ENCODE results near the gene DOLPP1.
"Not testable (repeated sequence)": the region's sequence is repeated elsewhere in the genome, so short reads cannot be mapped to it uniquely, and the experiment has no call there.

The DOLPP1 gene

GRCh38 chr9:129095170-129095667, 14.3 kb downstream of the DOLPP1 start:
- no peak for DNase-seq

DNA sequence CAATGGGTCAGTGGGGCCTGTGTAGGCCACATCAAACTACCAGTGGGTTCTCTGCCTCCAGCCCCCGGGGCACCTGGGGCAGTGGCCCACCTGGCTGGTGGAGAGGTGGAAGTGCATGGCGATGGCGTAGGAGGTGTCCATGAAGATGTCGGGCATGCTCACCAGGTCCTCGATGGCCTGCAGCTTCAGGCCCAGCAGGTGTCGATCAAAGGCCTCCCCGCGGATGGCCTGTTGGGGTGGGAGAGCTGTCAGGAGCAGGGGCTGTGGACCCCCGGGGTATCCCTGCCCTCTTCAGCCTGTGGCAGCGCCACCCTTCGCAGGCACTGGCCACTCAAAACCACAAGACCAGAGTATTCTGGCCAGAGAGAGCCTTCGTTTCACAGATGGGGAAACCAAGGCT, 15.0 kb downstream of the DOLPP1 start:
- no peak for DNase-seq

- no peak for DNase-seq
These were observed 16.9 kb downstream of the DOLPP1 start for GRCh38 chr9:129097671-129098306.

- no peak for DNase-seq
These were observed 17.4 kb downstream of the DOLPP1 start for GRCh38 chr9:129098328-129098727.

DNA sequence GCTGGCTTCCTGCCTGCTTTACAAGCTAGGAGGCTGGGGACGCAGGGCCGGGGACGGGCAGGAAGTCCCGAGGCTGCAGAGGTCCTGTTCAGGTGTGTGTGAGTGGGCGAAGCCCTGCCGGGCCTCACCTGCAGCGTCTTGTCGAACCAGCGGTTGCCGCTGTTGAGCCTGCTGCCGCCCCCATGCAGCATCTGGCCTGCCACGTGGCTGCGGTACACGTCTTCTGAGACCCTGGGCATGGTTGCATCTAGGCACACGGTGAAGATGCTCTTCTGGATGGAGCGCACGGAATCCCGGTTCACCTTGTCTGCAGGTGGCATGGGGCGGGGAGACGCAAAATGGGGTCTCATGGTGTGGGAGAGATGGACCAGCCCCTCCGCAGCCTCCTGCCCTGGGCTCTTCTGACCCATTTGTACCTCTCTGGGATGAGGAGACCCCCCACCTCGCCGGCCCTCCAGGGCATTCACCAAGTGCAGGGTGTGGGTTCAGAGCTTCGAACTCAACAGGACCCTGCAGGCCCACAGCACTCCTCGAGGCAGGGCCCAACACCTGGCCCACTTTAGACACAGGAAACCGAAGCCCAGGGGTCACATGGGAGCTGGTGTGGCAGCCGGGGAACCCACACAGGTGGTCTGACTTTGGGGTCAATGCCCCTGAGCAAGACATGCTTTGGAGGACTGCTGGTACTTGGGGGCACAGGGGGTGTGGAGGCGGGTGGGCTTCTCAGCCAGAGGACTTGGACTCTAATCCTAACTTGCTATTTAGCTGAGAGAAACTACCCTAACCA, 19.7 kb downstream of the DOLPP1 start:
- no peak for DNase-seq

GRCh38 chr9:129101279-129101678, 20.4 kb downstream of the DOLPP1 start:
- no peak for DNase-seq

DNA sequence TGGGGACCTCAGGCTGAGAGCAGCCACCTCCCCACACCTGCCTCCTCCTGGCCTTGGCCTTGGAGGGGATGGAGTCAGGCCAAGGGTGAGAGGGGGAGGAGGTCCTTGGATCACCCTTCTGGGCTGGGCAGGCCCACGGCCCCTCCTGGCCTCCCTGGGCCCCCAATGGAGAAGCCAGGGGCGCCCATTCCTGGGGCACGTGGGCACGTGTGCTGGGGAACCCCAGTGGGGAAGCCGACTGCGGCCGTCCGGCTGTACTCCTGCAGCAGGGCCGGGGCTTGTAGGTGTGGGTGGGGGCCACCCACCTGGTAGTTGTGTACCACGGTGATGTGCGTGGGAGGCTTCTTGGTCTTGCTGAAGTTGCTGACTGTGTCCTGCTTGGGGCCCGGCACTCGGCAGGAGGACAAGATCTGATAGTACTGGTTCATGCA, 21.2 kb downstream of the DOLPP1 start:
- DNase-seq, result no peak

DNA sequence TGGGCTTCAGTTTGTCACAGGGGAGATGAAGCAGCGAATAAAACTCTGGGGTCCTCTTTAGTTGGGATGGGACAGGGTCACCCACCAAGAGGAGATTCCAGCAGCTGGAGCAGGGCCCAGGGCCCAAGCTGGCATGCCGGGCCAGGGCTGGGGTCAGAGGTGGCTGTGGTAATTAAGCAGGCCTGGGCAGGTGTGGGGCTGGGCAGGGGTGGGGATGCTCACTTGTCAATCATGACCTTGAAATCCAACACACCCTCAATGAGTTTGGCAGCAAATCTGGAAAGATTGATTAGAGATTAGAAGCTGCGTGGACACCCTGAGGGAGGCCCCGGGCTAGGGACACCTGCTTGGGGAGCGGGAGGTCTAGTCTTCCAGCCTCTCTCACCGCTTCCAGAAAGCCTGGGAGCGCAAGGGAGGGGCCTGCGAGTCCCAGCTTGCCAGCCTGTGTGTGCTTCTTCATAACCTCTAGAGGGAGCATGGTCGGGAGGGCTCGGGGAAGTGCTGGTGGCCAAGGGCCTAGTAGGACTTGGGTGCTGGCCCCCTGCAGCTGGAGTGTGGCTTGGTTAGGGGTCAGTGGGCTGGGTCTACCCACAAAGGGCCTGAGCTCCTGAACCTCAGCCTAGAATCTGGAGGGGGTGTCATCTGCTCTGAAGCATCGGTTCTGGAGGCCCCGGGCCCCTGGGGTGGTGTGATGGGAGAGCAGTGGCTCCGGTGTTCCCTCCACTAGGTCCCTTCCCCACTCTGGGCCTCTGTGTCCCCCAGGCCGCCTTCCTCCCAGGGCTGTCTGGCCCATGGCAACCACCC, 22.1 kb downstream of the DOLPP1 start:
- DNase-seq, result peak; percentile 45

GRCh38 chr9:129103595-129103965, 22.7 kb downstream of the DOLPP1 start:
- DNase-seq, result no peak

- no peak for DNase-seq
These were observed 23.1 kb downstream of the DOLPP1 start for GRCh38 chr9:129104051-129104450.

DNA sequence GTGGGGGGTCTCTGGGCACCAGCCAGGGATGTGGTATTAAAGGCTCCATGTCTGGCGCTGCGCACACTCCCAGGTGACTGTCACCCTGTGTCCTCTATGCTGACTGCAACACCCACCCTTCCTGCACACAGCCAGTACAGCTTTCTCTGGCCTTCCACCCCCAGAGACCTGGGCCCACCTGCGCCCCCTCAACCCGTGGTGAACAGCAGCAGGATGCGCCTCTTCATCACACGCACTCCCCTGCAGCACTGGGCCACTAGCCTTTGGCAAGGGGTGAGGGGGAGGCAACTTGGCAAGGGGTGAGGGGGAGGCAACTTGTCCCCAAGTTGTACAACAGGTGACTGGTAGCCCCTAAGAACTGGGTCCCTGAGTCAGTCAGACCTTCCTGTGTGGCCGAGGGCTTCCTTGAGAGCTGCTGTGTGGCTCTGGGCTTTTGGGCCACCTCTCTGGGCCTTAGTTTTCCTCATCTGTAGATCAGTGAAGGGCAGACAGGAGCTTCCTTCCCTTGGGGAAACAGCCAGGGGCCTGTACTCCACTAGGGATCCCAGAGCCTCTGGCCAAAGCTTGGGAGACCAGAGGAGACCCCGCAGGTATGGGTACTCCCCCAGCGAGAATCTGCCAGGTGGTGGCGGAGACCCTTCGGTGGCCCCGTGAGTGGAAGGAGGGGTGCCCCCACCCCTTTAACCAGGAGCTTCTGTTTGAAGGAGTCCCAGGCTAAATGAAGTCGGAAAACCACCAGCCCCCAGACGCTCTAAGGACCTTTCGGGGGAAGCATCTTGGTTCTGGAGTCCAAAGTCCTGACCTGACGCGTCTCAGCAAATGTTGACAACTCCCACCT, 25.2 kb downstream of the DOLPP1 start:
- no peak for DNase-seq

GRCh38 chr9:129107651-129108050, 26.7 kb downstream of the DOLPP1 start:
- DNase-seq, result no peak

DNA sequence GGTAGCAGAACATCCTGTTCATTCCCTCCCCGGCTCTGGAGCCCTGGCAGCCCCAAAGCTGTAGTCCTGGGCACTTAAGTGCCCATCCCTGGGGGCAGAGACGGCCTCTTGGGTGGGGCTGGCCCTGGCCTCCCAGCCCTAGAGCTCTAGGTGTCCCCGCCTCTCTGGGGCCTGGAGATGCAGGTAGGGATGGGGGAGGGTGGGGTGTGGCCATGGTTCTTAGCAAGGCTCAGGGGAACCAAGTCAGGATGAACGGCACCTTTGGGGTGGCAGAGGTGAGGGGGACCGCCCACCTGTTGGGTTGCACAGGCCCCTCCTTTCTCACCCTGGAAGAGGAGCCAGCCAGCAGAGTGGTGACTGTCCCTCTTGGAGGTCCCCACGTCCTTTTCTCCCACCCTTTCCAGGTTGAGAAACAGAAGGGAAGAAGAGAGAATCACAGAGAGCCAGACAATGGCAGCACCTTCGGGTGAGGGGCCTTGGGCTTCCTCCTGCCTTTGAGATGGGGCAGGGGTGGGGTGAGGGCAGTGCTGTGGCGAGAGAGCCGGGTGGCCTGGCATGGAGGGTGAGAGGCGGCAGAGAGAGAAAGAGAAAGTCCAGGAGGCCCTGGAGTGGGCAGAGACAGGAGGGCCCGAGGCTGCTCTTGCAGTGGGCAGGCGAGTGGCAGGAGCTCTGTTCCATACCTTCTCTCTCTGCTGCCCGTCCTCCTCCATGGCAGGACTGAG, 27.3 kb downstream of the DOLPP1 start:
- DNase-seq, result no peak

DNA sequence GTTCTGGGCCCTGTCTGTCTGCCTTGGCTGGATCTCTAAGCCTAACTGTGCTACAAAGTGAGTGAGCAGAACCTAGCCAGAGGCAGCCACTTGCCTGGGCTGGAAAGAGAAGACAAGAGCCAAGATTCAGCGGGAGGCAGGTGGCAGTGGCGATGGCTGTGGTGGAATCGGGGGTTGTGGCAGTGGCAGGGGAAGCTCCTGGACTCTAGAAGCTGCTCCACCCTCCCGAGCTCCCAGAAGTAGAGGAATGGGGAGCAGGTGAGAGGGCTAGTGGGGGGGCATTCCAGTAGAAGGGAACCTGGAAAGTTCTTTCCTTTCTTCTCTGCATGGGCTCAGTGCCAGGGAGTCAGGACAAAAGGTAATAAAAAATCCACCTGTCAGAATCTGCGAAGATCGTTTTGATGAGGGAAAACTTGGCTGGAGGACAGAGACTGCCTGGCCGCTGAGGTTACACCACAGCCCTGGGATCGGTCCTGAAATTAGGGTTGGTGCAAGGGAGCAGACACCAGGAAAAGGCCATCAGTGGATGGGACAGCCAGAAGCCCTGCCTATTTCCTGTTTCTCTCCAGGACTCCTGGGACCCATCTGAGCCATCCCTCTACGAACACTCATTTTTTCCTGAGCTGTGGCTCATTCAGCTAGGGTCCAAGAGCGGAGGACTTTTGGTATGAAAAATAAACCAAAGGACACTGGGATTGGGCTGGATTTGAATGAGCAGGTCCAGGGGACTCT, 28.1 kb downstream of the DOLPP1 start:
- DNase-seq, result no peak

DNA sequence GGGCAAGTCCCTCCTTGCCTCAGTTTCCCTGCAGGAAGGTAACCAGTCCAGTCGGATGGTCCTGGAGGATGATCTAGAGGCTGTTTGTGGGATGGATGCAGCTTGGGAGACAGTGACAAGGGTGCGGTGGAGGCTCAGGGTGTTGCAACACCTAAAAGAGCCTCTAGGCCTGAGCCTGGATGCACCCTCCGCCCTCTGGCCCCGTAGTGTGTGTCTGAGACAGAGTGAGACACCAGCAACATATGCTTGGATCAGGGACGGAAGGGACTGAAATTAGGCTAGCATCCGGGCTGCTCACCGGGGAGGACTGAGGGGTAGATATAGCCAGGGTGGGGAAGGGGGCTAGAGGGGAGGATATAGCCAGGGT, 28.6 kb downstream of the DOLPP1 start:
- DNase-seq, result no peak

- DNase-seq, result peak; percentile 18
These were observed 29.2 kb downstream of the DOLPP1 start for GRCh38 chr9:129109952-129110739.

DNA sequence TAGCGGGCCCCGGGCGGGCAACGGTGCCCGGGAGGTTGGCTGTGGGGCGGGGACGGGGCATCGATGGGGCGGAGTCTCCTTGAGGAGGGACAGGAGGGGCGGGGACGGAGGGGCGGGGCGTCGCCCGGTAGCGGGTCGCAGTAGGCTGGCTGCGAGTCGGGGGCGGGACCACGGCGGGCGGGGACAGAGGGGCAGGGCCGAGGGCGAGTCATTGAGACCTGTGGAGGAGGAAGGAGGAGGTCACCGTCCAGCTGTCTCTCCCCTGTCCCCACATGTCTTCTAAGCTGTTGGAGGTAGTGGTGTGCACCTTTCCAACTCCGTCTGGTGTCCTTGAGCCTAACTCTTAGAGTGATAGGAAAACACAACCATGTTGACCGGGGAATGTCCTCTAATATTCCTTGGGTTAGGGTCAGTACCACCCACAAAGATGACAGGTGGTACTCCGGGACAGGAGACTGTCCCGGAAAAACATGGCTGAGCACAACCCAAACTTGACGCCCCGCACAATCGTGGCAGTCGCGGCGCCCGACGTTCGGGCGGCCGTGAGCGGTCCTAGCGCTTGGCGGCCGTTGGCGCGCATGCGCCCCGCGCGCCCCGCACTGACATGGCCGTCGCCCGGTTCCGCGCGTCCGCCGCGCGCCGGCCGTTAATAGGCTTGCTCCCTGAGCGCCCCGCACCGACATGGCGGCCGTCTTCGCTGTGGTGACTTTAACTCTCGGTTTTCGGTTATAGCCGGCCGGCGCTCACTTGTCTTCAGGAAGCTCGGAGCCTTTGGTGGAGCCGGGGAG, 30.0 kb downstream of the DOLPP1 start, which contains the start of the genes CRAT and PTPA:
TSS of gene CRAT (minus strand) at position 54 of the 788 bp plus-strand sequence. CDS start 284 bp downstream, outside the sequence.
TSS of gene PTPA (plus strand) at position 676 of the 788 bp plus-strand sequence. CDS start 186 bp downstream, outside the sequence.
- DNase-seq, result peak; percentile 92

DNA sequence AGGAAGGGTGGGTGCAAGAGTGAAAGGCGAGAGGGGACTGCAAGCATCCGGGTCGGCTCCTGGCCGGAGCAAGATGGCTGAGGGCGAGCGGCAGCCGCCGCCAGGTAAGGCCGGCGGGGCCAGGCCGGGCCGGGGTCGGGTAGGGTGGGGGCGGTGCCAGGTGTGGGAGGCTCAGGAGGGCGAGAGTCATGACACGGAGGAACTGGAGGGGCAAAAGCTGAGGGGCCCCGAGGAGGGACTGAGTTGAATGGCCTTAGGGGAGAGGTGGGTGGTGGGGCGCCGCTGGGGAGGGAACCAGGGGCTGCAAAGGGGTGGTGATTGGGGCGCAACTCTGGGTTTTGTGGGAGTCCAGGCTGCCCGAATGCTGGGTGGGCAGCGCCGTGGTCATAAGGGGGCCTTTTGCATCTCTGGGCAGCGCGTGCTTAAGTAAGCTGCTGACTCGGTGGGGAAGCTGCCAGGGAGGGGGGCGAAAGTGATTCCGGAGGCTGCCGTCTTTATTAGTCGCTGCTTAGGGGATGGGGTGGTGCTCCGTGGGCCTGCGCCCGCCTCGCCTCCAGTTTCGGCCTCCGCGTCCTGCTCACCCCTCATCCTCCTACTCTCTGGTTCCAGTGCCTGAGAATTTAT, 30.7 kb downstream of the DOLPP1 start:
- peak; percentile 54 for DNase-seq

- not testable (repeated sequence) for DNase-seq
These were observed 31.6 kb downstream of the DOLPP1 start for GRCh38 chr9:129112526-129112925.

All from fibroblast of skin of right quadriceps (primary cell).